ENCODE data around the gene GPR15LG. TPM values are rescaled to one million over a fixed set of nuclear protein-coding genes. Genes with fewer than 3 reads are reported as not detected.
"Not testable (repeated sequence)": the region's sequence is repeated elsewhere in the genome, so short reads cannot be mapped to it uniquely, and the experiment has no call there.

Gene GPR15LG
- total RNA-seq (under 1 TPM in 1 of 9 donors, not detected in 8; 0.25 TPM), polyA plus RNA-seq (not detected)
- long read RNA-seq, donor 1, result 0 reads
- long read RNA-seq, donor 2, result 0 reads
- long read RNA-seq, donor 3, result 0 reads
- long read RNA-seq, donor 4, result 0 reads
- long read RNA-seq, donor 5, result 0 reads
- long read RNA-seq, donor 6, result 0 reads
- long read RNA-seq, donor 7, result 0 reads
- long read RNA-seq, donor 8, result 0 reads
- long read RNA-seq, donor 9, result 0 reads
- long read RNA-seq, donor 10, result 0 reads

GRCh38 chr10:84173501-84173929 is at the start of gene GPR15LG:
Gene GPR15LG (plus strand): TSS chr10:84173801. CDS start chr10:84173852, 51 bp downstream.
- no peak for TF ChIP-seq CTCF (IDR thresholded peaks at IDR 0.05)
- no peaks in the 10 kb centered on the region for H3K4me1 ChIP-seq (replicated peaks in 1 of 2)
- no peaks in the 10 kb centered on the region for H3K9me3 ChIP-seq (replicated peaks in 1 of 3)
- H3K36me3 ChIP-seq (replicated peaks in 1 of 2), result no peaks in the 10 kb centered on the region
- 71 to 78% (median 76%) methylated on average over 2 of the region's 2 CpGs for WGBS, 4 donors
- intact Hi-C loops (cut with DNase I), result no loop called here
- peak in 1 of 7 donors; percentile 2 for DNase-seq
- no peaks in the 10 kb centered on the region for H3K27me3 ChIP-seq
- no peak within 1 kb of the TSS for H3K27ac ChIP-seq
- no peak within 1 kb of the TSS for H3K4me3 ChIP-seq

- H3K4me3 ChIP-seq; H3K4me1 ChIP-seq (replicated peaks in 1 of 2); H3K36me3 ChIP-seq (replicated peaks in 1 of 2); intact Hi-C loops (cut with DNase I); H3K9me3 ChIP-seq (replicated peaks in 1 of 3); DNase-seq; H3K27ac ChIP-seq: not testable (repeated sequence)
- peaks cover 13% of the 10 kb centered on the region for H3K27me3 ChIP-seq
- WGBS, 4 donors, result 69 to 80% (median 78%) methylated on average over 7 to 10 of the region's 10 CpGs
These were observed 47.5 kb upstream of the GPR15LG start for GRCh38 chr10:84125910-84126784.

- H3K27me3 ChIP-seq, result peaks cover 13% of the 10 kb centered on the region
- no peak overlapping the region for H3K4me3 ChIP-seq
- no peak overlapping the region for H3K27ac ChIP-seq
- no peak for DNase-seq
- 53 to 92% (median 79%) methylated on average over 1 of the region's 1 CpG for WGBS, 4 donors
- H3K9me3 ChIP-seq (replicated peaks in 1 of 3), result no peaks in the 10 kb centered on the region
- TF ChIP-seq POLR2A (IDR thresholded peaks at IDR 0.05) (no peak), CTCF (IDR thresholded peaks at IDR 0.05) (no peak)
- intact Hi-C loops (cut with DNase I), result no loop called here
- H3K4me1 ChIP-seq (replicated peaks in 1 of 2), result no peaks in the 10 kb centered on the region
- H3K36me3 ChIP-seq (replicated peaks in 1 of 2), result no peaks in the 10 kb centered on the region
These were observed 46.8 kb upstream of the GPR15LG start for GRCh38 chr10:84126785-84127167.

GRCh38 chr10:84135836-84136235 is 37.8 kb upstream of the GPR15LG start:
- WGBS, 4 donors, result 36 to 52% (median 44%) methylated on average over 2 of the region's 2 CpGs
- H3K4me3 ChIP-seq, result no peak overlapping the region
- no peak overlapping the region for H3K27ac ChIP-seq
- TF ChIP-seq CTCF (IDR thresholded peaks at IDR 0.05) (no peak), POLR2A (IDR thresholded peaks at IDR 0.05) (no peak)
- intact Hi-C loops (cut with DNase I), result no loop called here
- no peaks in the 10 kb centered on the region for H3K36me3 ChIP-seq (replicated peaks in 1 of 2)
- no peaks in the 10 kb centered on the region for H3K27me3 ChIP-seq
- DNase-seq, result no peak
- H3K4me1 ChIP-seq (replicated peaks in 1 of 2), result peaks cover 8% of the 10 kb centered on the region in 2 donors
- no peaks in the 10 kb centered on the region for H3K9me3 ChIP-seq (replicated peaks in 1 of 3)
